Small intestine (tissue), 7 donors: Measurements from ENCODE around the gene PHB1. TPM values are rescaled to one million over a fixed set of nuclear protein-coding genes. Genes with fewer than 3 reads are reported as not detected.

Source experiments
- DNase-seq, 2 donors: peaks; one replicate each; pipeline versions ENCODE4 v3.0.0 to v3.0.0-alpha.2; 2013
- FAIRE-seq: peaks from 2 replicates; lab custom pipeline; 2012; peaks lifted over from hg19 to GRCh38; lab: Jason Lieb, UNC
- H3K27ac ChIP-seq, 3 donors: one replicate each; pipeline ENCODE4 v1.5.1; 2013; ENCODE audit warnings: low read length in 2 of 3, mild to moderate bottlenecking in 2 of 3, control low read depth in 1 of 3, inconsistent platforms in 1 of 3, low read depth in 1 of 3, moderate library complexity in 1 of 3
- H3K27me3 ChIP-seq, 3 donors: one replicate each; pipeline ENCODE4 v1.6.1; 2013; ENCODE audit warnings: low read length in 3 of 3, inconsistent platforms in 1 of 3; ENCODE audit not compliant: control insufficient read depth in 3 of 3, insufficient read depth in 3 of 3
- H3K36me3 ChIP-seq, 3 donors: one replicate each; pipeline ENCODE4 v1.6.1; 2013; ENCODE audit warnings: low read length in 3 of 3, inconsistent platforms in 1 of 3, low read depth in 1 of 3, mild to moderate bottlenecking in 1 of 3, moderate library complexity in 1 of 3; ENCODE audit not compliant: control insufficient read depth in 3 of 3, insufficient read depth in 2 of 3
- H3K4me1 ChIP-seq, 3 donors: one replicate each; pipeline ENCODE4 v1.6.1; 2013; ENCODE audit warnings: low read length in 2 of 3, inconsistent platforms in 1 of 3, low read depth in 1 of 3, mild to moderate bottlenecking in 1 of 3, moderate library complexity in 1 of 3; ENCODE audit not compliant: control insufficient read depth in 3 of 3, insufficient read depth in 2 of 3
- H3K4me3 ChIP-seq, 3 donors: one replicate each; pipeline ENCODE4 v1.5.1; 2013; ENCODE audit warnings: low read length in 3 of 3, control low read depth in 1 of 3, inconsistent platforms in 1 of 3, low read depth in 1 of 3, mild to moderate bottlenecking in 1 of 3, moderate library complexity in 1 of 3
- H3K9me3 ChIP-seq, 2 donors: one replicate each; pipeline ENCODE4 v1.6.1; 2013; ENCODE audit warnings: low read depth in 1 of 2, low read length in 1 of 2; ENCODE audit not compliant: control insufficient read depth in 2 of 2, insufficient read depth in 1 of 2
- WGBS, 3 donors: extraction: QIAGEN DNeasy Blood & Tissue Kit; methylation state at CpG; one replicate each; pipeline ENCODE4 v1.1.7; 2013; 5-methylcytosine and 5-hydroxymethylcytosine counted together
- polyA plus RNA-seq, 4 donors: library from polyadenylated mRNA; stranded (reverse) in 3 of 4; unstranded in 1 of 4; fragments of 200-250 nt in 3 of 4; fragments of 120-200 nt in 1 of 4; gene quantifications; one replicate each; pipeline versions ENCODE4 v1.2.1 to v1.2.3, GENCODE V29; 2013
- donor health status: healthy with polysubstance abuse.
- donor health status: control.
- donor health status: control.
- donor health status: Bipolar disorder and iron deficiency.
- donor health status: healthy.

PHB1 gene
- polyA plus RNA-seq, 4 donors, result 108 to 301 (median 134) TPM

GRCh38 chr17:49357516-49357915 is 57.2 kb downstream of the PHB1 start:
- Histone ChIP-seq H3K4me1 (peaks cover 3 to 16% (median 6%) of the 10 kb centered on the region in 3 donors), H3K4me3 (no peak overlapping the region), H3K9me3 (no peaks in the 10 kb centered on the region), H3K27ac (peak overlapping the region in 1 of 3 donors; percentile 32), H3K27me3 (no peaks in the 10 kb centered on the region), H3K36me3 (no peaks in the 10 kb centered on the region)
- 23 to 52% (median 36%) methylated on average over 3 of the region's 3 CpGs for WGBS, 3 donors
- no peak for FAIRE-seq
- no peak for DNase-seq

GRCh38 chr17:49356320-49356719 is 58.4 kb downstream of the PHB1 start:
- Histone ChIP-seq H3K9me3 (no peaks in the 10 kb centered on the region), H3K36me3 (peaks cover 0 to 2% (median 0%) of the 10 kb centered on the region in 3 donors), H3K4me1 (peaks cover 3 to 16% (median 6%) of the 10 kb centered on the region in 3 donors), H3K27me3 (no peaks in the 10 kb centered on the region), H3K27ac (no peak overlapping the region), H3K4me3 (no peak overlapping the region)
- no peak for DNase-seq
- no peak for FAIRE-seq
- 73 to 81% (median 81%) methylated on average over 5 of the region's 5 CpGs for WGBS, 3 donors

Other genes with a start within 250 kb of the PHB1 start
- gene GNGT2, start 204.3 kb downstream of the PHB1 start, polyA plus RNA-seq, result 1 to 10 TPM in 3 of 4 donors, not detected in 1; 1.9 to 3.5 (median 3.0) TPM
- 10 to 100 TPM in 1 of 4 donors, 1 to 10 TPM in 3; 2.7 to 18.6 (median 8.7) TPM for gene ABI3, start 204.2 kb downstream of the PHB1 start, polyA plus RNA-seq
- under 1 TPM in 3 of 4 donors, not detected in 1; 0.54 to 0.92 (median 0.64) TPM for gene PHOSPHO1, start 184.1 kb downstream of the PHB1 start, polyA plus RNA-seq
- 10 to 100 TPM in 3 of 4 donors, 1 to 10 TPM in 1; 8.6 to 27.3 (median 17.6) TPM for gene ZNF652, start 52.6 kb downstream of the PHB1 start, polyA plus RNA-seq
- gene NGFR, start 80.4 kb upstream of the PHB1 start, polyA plus RNA-seq, result 10 to 100 TPM in 1 of 4 donors, 1 to 10 TPM in 1, under 1 TPM in 1, not detected in 1; 0.54 to 22.8 (median 2.8) TPM
- gene NXPH3, start 161.0 kb upstream of the PHB1 start, polyA plus RNA-seq, result 1 to 10 TPM in 1 of 4 donors, under 1 TPM in 1, not detected in 2; 0.31 to 2.3 TPM